ENCODE data around the gene TAOK3.
A peak's percentile ranks its signal among the peaks of the same experiment; 100 is the strongest.

- TF ChIP-seq CTCF (IDR thresholded peaks at IDR 0.05; ENCODE audit: insufficient read depth, low read length, poor library complexity, severe bottlenecking) (peak; percentile 88), EZH2phosphoT487 (conservative IDR thresholded peaks at IDR 0.05; ENCODE audit: low read length) (no peak)
Measured at GRCh38 chr12:118376089-118377020, 3.6 kb upstream of the TAOK3 start, which contains the start of gene SUDS3.

Data from SU-DHL-6 (cell line).